ENCODE data around the gene NEK7. TPM values are rescaled to one million over a fixed set of nuclear protein-coding genes. Genes with fewer than 3 reads are reported as not detected.

Gene NEK7
- total and polyA plus RNA-seq, 2 of the 8 experiments (the other 6 are each of a cell fraction or from before 2014, with no cell fraction given) = 5.1 to 10.0 TPM

- no peaks in the 10 kb centered on the region for H3K27me3 ChIP-seq (replicated peaks in 1 of 4; ENCODE audit: control insufficient read depth in 3 of 4, extremely low read depth in 1 of 4, insufficient read depth in 3 of 4, low read length in 3 of 4)
- 100% methylated on average over 1 of the region's 1 CpG; no CpG with 5 or more reads in 1 of the 2 experiments for WGBS, 2 experiments (ENCODE audit: extremely low coverage in 1 of 2, insufficient coverage in 1 of 2, insufficient read length in 1 of 2, insufficient replicate concordance in 2 of 2, low coverage in 1 of 2, low lambda C conversion rate in 2 of 2, missing lambda C conversion rate in 1 of 2)
- no peak overlapping the region for H3K4ac ChIP-seq (replicated peaks; ENCODE audit: insufficient read length, low read depth, low read length)
- H3K4me1 ChIP-seq (replicated peaks in 1 of 4; ENCODE audit: control insufficient read depth in 3 of 4, insufficient read depth in 4 of 4, low read length in 3 of 4) = no peaks in the 10 kb centered on the region
- H4K5ac ChIP-seq (ENCODE audit: insufficient read length, low read depth, low read length) = no peak overlapping the region
- no peak overlapping the region for H2BK5ac ChIP-seq (ENCODE audit: low read depth, low read length)
- no peak overlapping the region for H3K4me2 ChIP-seq (ENCODE audit: insufficient read depth in 1 of 2, low read depth in 2 of 2, low read length in 2 of 2)
- H3K4me3 ChIP-seq (ENCODE audit: extremely low read depth in 1 of 4, insufficient read depth in 2 of 4, low read depth in 3 of 4, low read length in 4 of 4) = no peak overlapping the region
- H3K9ac ChIP-seq (replicated peaks in 1 of 4; ENCODE audit: extremely low read depth in 1 of 4, low read depth in 3 of 4, low read length in 3 of 4) = no peak overlapping the region
- FAIRE-seq = no peak
- H3K56ac ChIP-seq (replicated peaks; ENCODE audit: insufficient read length, low read depth, low read length) = no peak overlapping the region
- H3K9me3 ChIP-seq (ENCODE audit: insufficient read depth in 2 of 2, low read depth in 1 of 2, low read length in 1 of 2) = no peaks in the 10 kb centered on the region
- H3K79me2 ChIP-seq (ENCODE audit: control insufficient read depth in 1 of 2, insufficient read depth in 2 of 2, low read length in 2 of 2) = no peaks in the 10 kb centered on the region
- H2BK120ac ChIP-seq (replicated peaks; ENCODE audit: low read depth, low read length) = no peak overlapping the region
- H2BK12ac ChIP-seq (ENCODE audit: low read depth, low read length) = no peak overlapping the region
- H2AFZ ChIP-seq (ENCODE audit: low read length) = no peak overlapping the region
- no peak overlapping the region for H3K14ac ChIP-seq (ENCODE audit: insufficient read length)
- no peak overlapping the region for H2BK15ac ChIP-seq (ENCODE audit: low read length)
- no peak overlapping the region for H2BK20ac ChIP-seq (ENCODE audit: low read length)
- no peak overlapping the region for H3K23ac ChIP-seq (ENCODE audit: insufficient read length)
- H3K23me2 ChIP-seq (ENCODE audit: low read depth, low read length) = no peaks in the 10 kb centered on the region
- no peaks in the 10 kb centered on the region for H3K79me1 ChIP-seq (ENCODE audit: low read depth, low read length)
- H4K8ac ChIP-seq (ENCODE audit: extremely low read depth, insufficient read depth, low read length) = no peak overlapping the region
- ChIA-PET POLR2A (ENCODE audit: partially characterized antibody) (no interaction called here), CTCF (ENCODE audit: partially characterized antibody) (interaction anchor here (0.8 kb wide), 1 partner anchor 25 kb away, joined by 3 read pairs; no protein-coding TSS in a partner anchor)
- TF ChIP-seq KDM1A (IDR thresholded peaks at IDR 0.05; ENCODE audit: borderline replicate concordance, low read length) = no peak
- no peak for TF ChIP-seq CBX5 (IDR thresholded peaks at IDR 0.05; ENCODE audit: low read depth, low read length)
- TF ChIP-seq BACH1 (IDR thresholded peaks at IDR 0.05; ENCODE audit: low read length) = no peak
- TF ChIP-seq KDM5A (IDR thresholded peaks at IDR 0.05; ENCODE audit: low read length) = no peak
- TF ChIP-seq PHF8 (conservative IDR thresholded peaks at IDR 0.05; ENCODE audit: low read depth, low read length) = no peak
- no peak for TF ChIP-seq CBX8 (IDR thresholded peaks at IDR 0.05; ENCODE audit: borderline replicate concordance, low read depth, low read length)
- H3K36me3 ChIP-seq (ENCODE audit: control insufficient read depth in 2 of 4, insufficient read depth in 4 of 4, low read length in 3 of 4) = no peaks in the 10 kb centered on the region
- H3K27ac ChIP-seq (ENCODE audit: low read depth, low read length) = no peak overlapping the region
- no peak for DNase-seq (ENCODE audit: low read depth in 1 of 2, low spot score in 2 of 2)
- no peak overlapping the region for H4K91ac ChIP-seq (replicated peaks; ENCODE audit: insufficient read length, low read length)
- no peak overlapping the region for H3K18ac ChIP-seq (ENCODE audit: extremely low read depth, low read length)
- H2AK5ac ChIP-seq (ENCODE audit: low read depth, low read length) = no peak overlapping the region
- H4K20me1 ChIP-seq (replicated peaks in 1 of 2; ENCODE audit: control insufficient read depth in 1 of 2, insufficient read depth in 2 of 2, low read length in 2 of 2) = no peaks in the 10 kb centered on the region
Observed at GRCh38 chr1:198333744-198334143, 176.9 kb downstream of the NEK7 start.

Measured in H1 (cell line).